ENCODE measurements around the gene LMX1B. TPM values are rescaled to one million over a fixed set of nuclear protein-coding genes. Genes with fewer than 3 reads are reported as not detected.
A peak's percentile ranks its signal among the peaks of the same experiment; 100 is the strongest.

The LMX1B gene
- total RNA-seq, 6 donors from 2014 or later = 0.14 to 0.40 TPM; not detected in 4

DNA sequence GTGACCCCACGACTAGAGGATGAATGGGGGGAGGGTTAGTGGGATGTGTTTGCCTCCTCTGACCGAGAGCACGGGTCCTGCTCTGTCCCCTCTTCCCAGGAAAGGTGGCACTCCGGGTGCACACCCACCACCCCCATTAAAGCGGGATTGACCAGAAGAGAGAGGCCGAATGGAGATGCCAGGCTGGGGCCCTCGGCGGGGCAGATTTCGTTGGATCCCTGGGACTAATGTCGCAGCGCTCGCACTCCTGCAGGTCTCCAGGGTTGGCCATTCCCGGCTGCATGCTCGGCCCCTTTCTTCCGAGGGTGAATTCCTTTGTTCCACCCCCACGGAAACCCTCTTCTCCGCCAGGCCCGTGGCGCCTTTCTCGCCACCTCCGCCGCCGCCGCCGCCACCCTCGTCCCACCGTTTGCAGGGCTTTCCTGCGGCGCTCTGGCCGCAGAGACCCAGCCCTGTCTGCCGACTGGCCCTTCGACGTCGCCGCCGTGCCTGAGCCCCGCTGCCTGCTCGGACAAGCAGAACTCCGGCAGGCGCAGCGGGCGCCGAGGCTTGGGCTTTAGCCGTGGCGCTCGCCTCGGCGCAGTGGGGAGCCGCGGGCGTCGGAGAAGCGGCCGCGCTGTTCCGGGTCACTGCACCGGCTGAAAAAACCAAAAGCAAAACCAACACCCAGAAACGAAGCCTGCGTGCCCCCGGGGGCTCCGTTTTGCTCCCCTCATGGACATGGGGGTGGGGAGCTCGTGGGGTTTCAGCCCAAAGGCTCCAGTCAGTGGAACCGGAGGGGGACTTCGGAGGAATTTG, 11.8 kb downstream of the LMX1B start:
- 3 to 8% methylated on average over 35 to 49 of the region's 64 CpGs for WGBS, 2 donors
- TF ChIP-seq, protein P1, sequence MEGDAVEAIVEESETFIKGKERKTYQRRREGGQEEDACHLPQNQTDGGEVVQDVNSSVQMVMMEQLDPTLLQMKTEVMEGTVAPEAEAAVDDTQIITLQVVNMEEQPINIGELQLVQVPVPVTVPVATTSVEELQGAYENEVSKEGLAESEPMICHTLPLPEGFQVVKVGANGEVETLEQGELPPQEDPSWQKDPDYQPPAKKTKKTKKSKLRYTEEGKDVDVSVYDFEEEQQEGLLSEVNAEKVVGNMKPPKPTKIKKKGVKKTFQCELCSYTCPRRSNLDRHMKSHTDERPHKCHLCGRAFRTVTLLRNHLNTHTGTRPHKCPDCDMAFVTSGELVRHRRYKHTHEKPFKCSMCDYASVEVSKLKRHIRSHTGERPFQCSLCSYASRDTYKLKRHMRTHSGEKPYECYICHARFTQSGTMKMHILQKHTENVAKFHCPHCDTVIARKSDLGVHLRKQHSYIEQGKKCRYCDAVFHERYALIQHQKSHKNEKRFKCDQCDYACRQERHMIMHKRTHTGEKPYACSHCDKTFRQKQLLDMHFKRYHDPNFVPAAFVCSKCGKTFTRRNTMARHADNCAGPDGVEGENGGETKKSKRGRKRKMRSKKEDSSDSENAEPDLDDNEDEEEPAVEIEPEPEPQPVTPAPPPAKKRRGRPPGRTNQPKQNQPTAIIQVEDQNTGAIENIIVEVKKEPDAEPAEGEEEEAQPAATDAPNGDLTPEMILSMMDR (IDR thresholded peaks at IDR 0.05) = no peak
- TF ChIP-seq POLR2AphosphoS5 (IDR thresholded peaks at IDR 0.05) = no peak
- no peak for TF ChIP-seq POLR2A (IDR thresholded peaks at IDR 0.05)
- TF ChIP-seq EP300 (IDR thresholded peaks at IDR 0.05) = no peak
- DNase-seq (peak in 1 of 2 donors; percentile 87), ATAC-seq (ENCODE audit: low FRiP score in 2 of 2) (peak in 1 of 2 donors; percentile 29)
- Histone ChIP-seq H3K27ac (no peak overlapping the region), H3K36me3 (no peaks in the 10 kb centered on the region), H3K4me3 (peak overlapping the region; percentile 25 to 49 (median 38)), H3K4me1 (peaks cover 17 to 24% (median 20%) of the 10 kb centered on the region in 4 donors), H3K27me3 (peaks cover 3 to 77% (median 51%) of the 10 kb centered on the region in 4 donors), H3K9me3 (no peaks in the 10 kb centered on the region)

DNA sequence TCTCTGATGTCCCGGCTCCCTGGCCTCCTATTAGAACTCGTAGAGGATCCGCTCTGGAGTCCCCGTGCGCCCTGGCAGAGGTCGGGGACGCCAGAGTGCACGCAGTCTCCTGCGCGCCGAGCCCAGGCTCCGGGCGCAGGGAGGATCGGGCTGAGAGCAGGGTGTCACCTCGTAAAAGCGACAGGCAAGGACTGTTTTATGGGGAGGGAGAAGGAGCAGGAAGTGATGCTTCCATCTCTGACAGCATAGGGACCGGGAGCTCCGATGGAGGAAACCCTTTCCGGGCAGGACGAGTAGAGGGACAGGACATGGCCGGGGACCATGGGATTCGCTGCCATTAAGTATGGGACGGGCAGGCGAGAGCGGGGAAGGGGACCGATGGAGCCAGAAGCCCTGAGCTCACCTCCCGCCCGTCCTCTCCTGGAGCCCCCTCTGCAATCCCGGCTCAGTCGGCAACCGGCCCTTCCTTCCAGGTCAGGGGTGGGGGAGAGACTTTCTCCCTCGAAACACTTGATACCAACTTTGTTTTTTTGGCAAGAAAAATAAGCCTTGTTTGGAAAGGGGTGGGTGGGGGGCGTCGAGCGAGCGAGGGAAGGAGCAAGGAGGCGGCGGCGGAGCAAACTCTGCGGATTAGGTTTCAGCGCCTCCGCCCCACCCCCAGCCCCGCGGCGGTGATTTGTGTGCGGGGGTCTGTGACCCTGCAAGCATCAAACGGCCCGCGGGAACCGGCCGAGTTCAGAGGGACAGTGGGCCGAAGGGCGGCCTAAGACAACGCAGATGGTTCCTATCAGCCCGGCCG, 12.6 kb downstream of the LMX1B start:
- ATAC-seq (ENCODE audit: low FRiP score in 2 of 2) (peak in 1 of 2 donors; percentile 16), DNase-seq (peak in 1 of 2 donors; percentile 77)
- H3K36me3 ChIP-seq = no peaks in the 10 kb centered on the region
- WGBS, 2 donors = 1 to 9% methylated on average over 20 to 48 of the region's 56 CpGs
- peak overlapping the region; percentile 25 to 49 (median 38) for H3K4me3 ChIP-seq
- peaks cover 3 to 76% (median 49%) of the 10 kb centered on the region in 4 donors for H3K27me3 ChIP-seq
- H3K27ac ChIP-seq = no peak overlapping the region
- H3K9me3 ChIP-seq = no peaks in the 10 kb centered on the region
- no peak for TF ChIP-seq POLR2AphosphoS5 (IDR thresholded peaks at IDR 0.05)
- H3K4me1 ChIP-seq = peaks cover 17 to 24% (median 20%) of the 10 kb centered on the region in 4 donors

DNA sequence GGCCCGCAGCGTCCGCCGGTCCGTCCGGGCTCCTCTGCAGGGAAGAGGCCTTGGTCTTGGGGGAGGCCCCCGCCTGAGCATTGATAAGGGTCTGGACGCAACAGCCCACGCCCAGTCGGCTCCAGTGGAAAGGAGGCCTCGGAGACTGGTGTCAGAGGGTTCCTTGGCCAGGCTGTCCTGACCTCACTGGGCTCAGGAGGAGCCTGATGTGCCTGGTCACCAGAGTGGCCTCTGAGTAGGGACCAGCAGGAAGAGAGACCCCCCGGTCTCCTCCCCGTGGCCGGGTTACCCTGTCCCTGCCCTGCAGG, 13.2 kb downstream of the LMX1B start:
- H3K36me3 ChIP-seq = no peaks in the 10 kb centered on the region
- H3K27me3 ChIP-seq = peaks cover 3 to 71% (median 48%) of the 10 kb centered on the region in 4 donors
- TF ChIP-seq POLR2AphosphoS5 (IDR thresholded peaks at IDR 0.05) = no peak
- TF ChIP-seq EP300 (IDR thresholded peaks at IDR 0.05) = no peak
- no peak for TF ChIP-seq POLR2A (IDR thresholded peaks at IDR 0.05)
- TF ChIP-seq, protein P1 (IDR thresholded peaks at IDR 0.05) = no peak
- H3K9me3 ChIP-seq = no peaks in the 10 kb centered on the region
- WGBS, 2 donors = 20 to 25% methylated on average over 11 to 12 of the region's 14 CpGs
- H3K27ac ChIP-seq = no peak overlapping the region
- DNase-seq = no peak
- H3K4me1 ChIP-seq = peaks cover 17 to 24% (median 20%) of the 10 kb centered on the region in 4 donors
- no peak overlapping the region for H3K4me3 ChIP-seq
- ATAC-seq (ENCODE audit: low FRiP score in 2 of 2) = no peak

DNA sequence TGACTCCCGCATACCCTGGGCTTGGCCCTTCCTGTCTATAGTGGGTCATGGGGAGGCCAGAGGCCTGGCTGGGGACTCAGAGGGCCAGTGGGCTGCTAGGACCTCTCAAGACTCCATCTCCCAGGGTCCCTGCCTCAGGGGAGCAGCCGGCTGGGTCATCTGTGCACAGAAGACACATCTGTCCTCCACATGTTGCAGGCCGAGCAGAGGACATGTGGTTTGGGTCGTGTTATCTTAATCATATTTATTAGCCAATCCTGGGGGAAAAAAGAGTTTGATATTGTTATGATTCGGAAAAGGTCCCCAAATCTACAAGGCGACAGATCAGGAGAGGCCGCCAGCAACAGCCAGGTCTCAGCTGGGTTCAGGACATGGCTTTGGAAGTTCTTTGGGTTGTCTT, 14.4 kb downstream of the LMX1B start:
- no peak for ATAC-seq (ENCODE audit: low FRiP score in 2 of 2)
- TF ChIP-seq, protein P1 (IDR thresholded peaks at IDR 0.05) = no peak
- no peak for TF ChIP-seq POLR2A (IDR thresholded peaks at IDR 0.05)
- TF ChIP-seq POLR2AphosphoS5 (IDR thresholded peaks at IDR 0.05) = no peak
- no peak for TF ChIP-seq EP300 (IDR thresholded peaks at IDR 0.05)
- H3K36me3 ChIP-seq = no peaks in the 10 kb centered on the region
- 84 to 90% methylated on average over 7 of the region's 7 CpGs for WGBS, 2 donors
- no peaks in the 10 kb centered on the region for H3K9me3 ChIP-seq
- H3K4me3 ChIP-seq = no peak overlapping the region
- no peak overlapping the region for H3K27ac ChIP-seq
- DNase-seq = no peak
- H3K4me1 ChIP-seq = peaks cover 17 to 24% (median 20%) of the 10 kb centered on the region in 4 donors
- peaks cover 3 to 59% (median 36%) of the 10 kb centered on the region in 4 donors for H3K27me3 ChIP-seq

DNA sequence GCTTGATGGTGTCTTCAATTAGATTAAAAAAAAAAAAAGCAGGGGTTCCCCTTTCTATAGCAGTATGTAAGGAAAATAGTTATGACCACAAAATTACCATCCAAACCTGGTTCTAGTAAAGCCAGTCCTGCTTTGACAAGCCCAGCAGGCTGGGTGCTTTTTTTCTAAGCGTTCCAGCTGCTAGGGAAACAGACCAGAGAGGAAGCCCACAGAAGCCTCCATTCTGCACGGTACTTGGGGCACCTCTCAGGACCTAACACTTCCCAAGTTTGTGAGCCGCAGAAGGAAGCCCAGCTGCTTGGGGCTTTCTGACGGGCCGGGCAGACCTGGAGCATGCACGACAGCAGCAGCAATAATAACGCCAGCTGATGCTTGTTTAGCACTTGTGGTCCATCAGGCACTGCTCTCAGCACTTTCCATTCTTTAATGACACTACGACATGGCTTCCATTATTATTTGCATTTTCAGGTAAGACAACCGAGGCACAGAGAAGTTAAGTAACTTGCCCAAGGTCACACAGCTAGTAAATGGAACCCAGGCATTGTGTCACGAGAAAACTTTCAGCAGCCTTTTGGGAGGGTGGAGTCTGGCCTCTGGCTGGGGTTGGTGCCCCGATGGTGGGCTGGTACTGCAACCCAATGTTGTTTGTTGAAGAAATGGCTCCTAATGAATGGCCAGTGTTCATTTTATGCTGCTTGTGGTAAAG, 15.4 kb downstream of the LMX1B start:
- Histone ChIP-seq H3K4me1 (peaks cover 17 to 24% (median 20%) of the 10 kb centered on the region in 4 donors), H3K4me3 (no peak overlapping the region), H3K27ac (no peak overlapping the region), H3K27me3 (peaks cover 2 to 50% (median 27%) of the 10 kb centered on the region in 4 donors), H3K9me3 (no peaks in the 10 kb centered on the region), H3K36me3 (no peaks in the 10 kb centered on the region)
- WGBS, 2 donors = 35 to 38% methylated on average over 11 of the region's 11 CpGs
- TF ChIP-seq POLR2AphosphoS5 (IDR thresholded peaks at IDR 0.05) (no peak), EP300 (IDR thresholded peaks at IDR 0.05) (no peak)
- ATAC-seq (ENCODE audit: low FRiP score in 2 of 2) = no peak
- DNase-seq = no peak

All from upper lobe of left lung (tissue), 6 donors.